GM12872 (cell line): ENCODE measurements around the gene SLC29A3.

Source experiments
- CTCF ChIP-seq: IDR thresholded peaks from 3 replicates; pipeline ENCODE4 v1.5.1; 2011; ENCODE audit warnings: low read depth, mild to moderate bottlenecking, low read length, moderate library complexity; ENCODE audit not compliant: insufficient read depth

The SLC29A3 gene

GRCh38 chr10:71401056-71401455 lies 82.0 kb downstream of the SLC29A3 start:
- no peak for TF ChIP-seq CTCF

GRCh38 chr10:71402005-71402404 lies 82.9 kb downstream of the SLC29A3 start:
- TF ChIP-seq CTCF = no peak

GRCh38 chr10:71404503-71405295 lies 85.6 kb downstream of the SLC29A3 start:
- no peak for TF ChIP-seq CTCF

GRCh38 chr10:71406878-71407277 lies 87.8 kb downstream of the SLC29A3 start:
- no peak for TF ChIP-seq CTCF

- no peak for TF ChIP-seq CTCF
These were observed 89.6 kb downstream of the SLC29A3 start for GRCh38 chr10:71408436-71409225.

GRCh38 chr10:71409516-71410104 lies 90.6 kb downstream of the SLC29A3 start:
- no peak for TF ChIP-seq CTCF
